Measurements from ENCODE around the gene ZFP92.

GRCh38 chrX:153445106-153445855 is 34.0 kb downstream of the ZFP92 start:
- TF ChIP-seq, protein P1, sequence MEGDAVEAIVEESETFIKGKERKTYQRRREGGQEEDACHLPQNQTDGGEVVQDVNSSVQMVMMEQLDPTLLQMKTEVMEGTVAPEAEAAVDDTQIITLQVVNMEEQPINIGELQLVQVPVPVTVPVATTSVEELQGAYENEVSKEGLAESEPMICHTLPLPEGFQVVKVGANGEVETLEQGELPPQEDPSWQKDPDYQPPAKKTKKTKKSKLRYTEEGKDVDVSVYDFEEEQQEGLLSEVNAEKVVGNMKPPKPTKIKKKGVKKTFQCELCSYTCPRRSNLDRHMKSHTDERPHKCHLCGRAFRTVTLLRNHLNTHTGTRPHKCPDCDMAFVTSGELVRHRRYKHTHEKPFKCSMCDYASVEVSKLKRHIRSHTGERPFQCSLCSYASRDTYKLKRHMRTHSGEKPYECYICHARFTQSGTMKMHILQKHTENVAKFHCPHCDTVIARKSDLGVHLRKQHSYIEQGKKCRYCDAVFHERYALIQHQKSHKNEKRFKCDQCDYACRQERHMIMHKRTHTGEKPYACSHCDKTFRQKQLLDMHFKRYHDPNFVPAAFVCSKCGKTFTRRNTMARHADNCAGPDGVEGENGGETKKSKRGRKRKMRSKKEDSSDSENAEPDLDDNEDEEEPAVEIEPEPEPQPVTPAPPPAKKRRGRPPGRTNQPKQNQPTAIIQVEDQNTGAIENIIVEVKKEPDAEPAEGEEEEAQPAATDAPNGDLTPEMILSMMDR (IDR thresholded peaks at IDR 0.05) = no peak
- TF ChIP-seq POLR2A (IDR thresholded peaks at IDR 0.05) = no peak
- TF ChIP-seq POLR2AphosphoS5 (IDR thresholded peaks at IDR 0.05) = no peak
